Nephron progenitor cell (in vitro differentiated cells): Measurements from ENCODE around the gene KCNJ14.

ENCODE experiments used
- DNase-seq: peaks from one replicate; pipeline ENCODE4 v3.0.0; 2021
- H3K27ac Mint-ChIP-seq: 2 replicates; pipeline ENCODE4 v1.8.0; 2021; ENCODE audit warnings: mild to moderate bottlenecking, moderate library complexity, mixed read lengths
- H3K27me3 Mint-ChIP-seq: 2 replicates; pipeline ENCODE4 v1.8.0; 2021; ENCODE audit warnings: mild to moderate bottlenecking, low read depth, mixed read lengths; ENCODE audit not compliant: poor library complexity
- H3K36me3 Mint-ChIP-seq: 2 replicates; pipeline ENCODE4 v1.8.0; 2021; ENCODE audit warnings: low read depth, mixed read lengths
- H3K4me1 Mint-ChIP-seq: 2 replicates; pipeline ENCODE4 v1.8.0; 2021; ENCODE audit warnings: mixed read lengths
- H3K4me3 Mint-ChIP-seq: 2 replicates; pipeline ENCODE4 v1.8.0; 2021; ENCODE audit warnings: mild to moderate bottlenecking, moderate library complexity, mixed read lengths
- H3K9me3 Mint-ChIP-seq: 2 replicates; pipeline ENCODE4 v1.8.0; 2021; ENCODE audit warnings: mild to moderate bottlenecking, moderate library complexity, mixed read lengths
- CTCF ChIP-seq: fragments of 200-600 bp; sonication (generic); IDR thresholded peaks from 2 replicates; pipeline ENCODE4 v1.5.0; 2021; ENCODE audit warnings: antibody characterized with exemption

Gene KCNJ14

DNA sequence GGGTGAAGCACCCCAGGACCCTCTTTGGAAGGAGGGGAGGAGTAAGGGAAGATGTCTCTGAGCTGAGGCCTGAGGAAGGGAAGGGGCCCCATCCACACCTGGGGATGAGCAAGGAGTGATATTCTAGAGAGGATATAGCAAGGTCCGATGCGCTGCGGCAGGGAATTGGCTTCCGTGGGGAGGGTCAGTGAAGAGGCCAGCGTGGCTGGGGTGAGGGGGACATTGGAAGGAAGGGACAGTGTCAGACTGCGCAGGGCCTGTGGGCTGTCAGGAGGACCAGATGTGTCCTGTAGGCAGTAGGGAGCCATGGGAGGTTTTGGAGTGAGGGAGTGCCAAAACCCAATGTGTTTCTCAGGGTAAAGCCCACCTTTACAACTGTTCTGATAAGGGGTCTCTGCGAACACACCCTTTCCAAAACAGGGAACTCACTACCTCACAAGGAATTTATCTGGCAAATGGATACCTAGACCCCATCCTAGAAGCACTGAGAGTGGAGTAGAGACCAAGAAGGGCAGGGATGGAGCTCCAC lies 52.6 kb downstream of the KCNJ14 start:
- Mint-ChIP-seq H3K4me3 (no peak overlapping the region), H3K27me3 (peaks cover 45% of the 10 kb centered on the region), H3K4me1 (peaks cover 24% of the 10 kb centered on the region), H3K9me3 (no peaks in the 10 kb centered on the region), H3K27ac (no peak overlapping the region), H3K36me3 (no peaks in the 10 kb centered on the region)
- DNase-seq = no peak
- TF ChIP-seq CTCF = no peak

DNA sequence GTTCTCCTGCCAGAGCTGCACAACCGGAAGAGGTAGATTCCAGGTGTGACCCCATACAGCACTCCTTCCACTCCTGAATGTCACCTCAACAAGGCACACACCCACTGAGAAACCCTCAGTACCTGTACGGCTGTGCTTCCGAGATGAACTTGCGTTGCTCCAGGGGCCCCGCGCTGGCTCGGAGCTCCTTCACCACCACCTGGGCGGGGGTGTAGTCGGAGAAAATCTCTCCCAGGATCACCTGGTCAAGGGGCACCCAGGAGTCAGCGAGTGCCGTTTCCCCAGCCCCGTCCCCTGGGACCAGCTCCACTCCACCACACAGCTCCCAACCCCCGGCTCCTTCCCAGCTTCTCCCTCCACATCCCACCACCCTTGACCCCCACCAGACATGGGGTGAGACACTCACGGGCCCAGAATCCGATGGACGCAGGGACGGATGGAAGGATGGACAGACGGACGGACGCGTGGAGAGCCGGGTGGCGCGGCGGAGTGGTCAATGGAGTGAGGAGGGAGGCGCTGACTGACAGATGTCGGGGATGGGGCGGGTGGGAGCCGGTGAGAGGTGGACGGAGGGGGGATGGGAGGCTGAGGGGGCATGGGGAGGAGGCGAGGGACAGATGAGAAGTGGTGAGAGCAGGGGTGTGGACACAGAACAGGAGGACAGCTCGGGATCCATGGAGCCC lies 53.5 kb downstream of the KCNJ14 start:
- DNase-seq = no peak
- Mint-ChIP-seq H3K27me3 (peaks cover 41% of the 10 kb centered on the region), H3K4me3 (no peak overlapping the region), H3K9me3 (no peaks in the 10 kb centered on the region), H3K27ac (no peak overlapping the region), H3K36me3 (no peaks in the 10 kb centered on the region), H3K4me1 (peaks cover 20% of the 10 kb centered on the region)
- TF ChIP-seq CTCF = no peak

- no peak overlapping the region for H3K27ac Mint-ChIP-seq
- no peaks in the 10 kb centered on the region for H3K36me3 Mint-ChIP-seq
- peaks cover 24% of the 10 kb centered on the region for H3K4me1 Mint-ChIP-seq
- H3K9me3 Mint-ChIP-seq = no peaks in the 10 kb centered on the region
- no peak overlapping the region for H3K4me3 Mint-ChIP-seq
- TF ChIP-seq CTCF = no peak
- no peak for DNase-seq
- peaks cover 41% of the 10 kb centered on the region for H3K27me3 Mint-ChIP-seq
These were observed 54.3 kb downstream of the KCNJ14 start for GRCh38 chr19:48509467-48510194.

- H3K36me3 Mint-ChIP-seq = no peaks in the 10 kb centered on the region
- no peak overlapping the region for H3K27ac Mint-ChIP-seq
- peak overlapping the region; percentile 80 for H3K4me3 Mint-ChIP-seq
- peak; percentile 78 for DNase-seq
- peaks cover 41% of the 10 kb centered on the region for H3K27me3 Mint-ChIP-seq
- no peak for TF ChIP-seq CTCF
- H3K4me1 Mint-ChIP-seq = peaks cover 24% of the 10 kb centered on the region
- no peaks in the 10 kb centered on the region for H3K9me3 Mint-ChIP-seq
These were observed 55.3 kb downstream of the KCNJ14 start for GRCh38 chr19:48510421-48511268.

- peak; percentile 42 for DNase-seq
- no peaks in the 10 kb centered on the region for H3K36me3 Mint-ChIP-seq
- peak overlapping the region; percentile 80 for H3K4me3 Mint-ChIP-seq
- H3K4me1 Mint-ChIP-seq = peaks cover 27% of the 10 kb centered on the region
- H3K27me3 Mint-ChIP-seq = peaks cover 41% of the 10 kb centered on the region
- H3K27ac Mint-ChIP-seq = no peak overlapping the region
- no peak for TF ChIP-seq CTCF
- H3K9me3 Mint-ChIP-seq = no peaks in the 10 kb centered on the region
These were observed 56.0 kb downstream of the KCNJ14 start for GRCh38 chr19:48511321-48511731.
